Measurements from ENCODE around the gene MDFI.

GRCh38 chr6:41672816-41673703 is 34.8 kb downstream of the MDFI start:
- TF ChIP-seq CTCF (IDR thresholded peaks at IDR 0.05) = no peak
- no peak for TF ChIP-seq RFX5 (IDR thresholded peaks at IDR 0.05)
